GM03348 (cell line): ENCODE results near the gene STX8.
"Not testable (repeated sequence)": the region's sequence is repeated elsewhere in the genome, so short reads cannot be mapped to it uniquely, and the experiment has no call there.

Source experiments
- DNase-seq: peaks from one replicate; pipeline ENCODE4 v3.0.0; 2012; ENCODE audit warnings: low spot score

Gene STX8

GRCh38 chr17:9258115-9259015 lies 317.3 kb downstream of the STX8 start:
- DNase-seq: no peak

GRCh38 chr17:9257630-9257965 lies 318.0 kb downstream of the STX8 start:
- not testable (repeated sequence) for DNase-seq

DNA sequence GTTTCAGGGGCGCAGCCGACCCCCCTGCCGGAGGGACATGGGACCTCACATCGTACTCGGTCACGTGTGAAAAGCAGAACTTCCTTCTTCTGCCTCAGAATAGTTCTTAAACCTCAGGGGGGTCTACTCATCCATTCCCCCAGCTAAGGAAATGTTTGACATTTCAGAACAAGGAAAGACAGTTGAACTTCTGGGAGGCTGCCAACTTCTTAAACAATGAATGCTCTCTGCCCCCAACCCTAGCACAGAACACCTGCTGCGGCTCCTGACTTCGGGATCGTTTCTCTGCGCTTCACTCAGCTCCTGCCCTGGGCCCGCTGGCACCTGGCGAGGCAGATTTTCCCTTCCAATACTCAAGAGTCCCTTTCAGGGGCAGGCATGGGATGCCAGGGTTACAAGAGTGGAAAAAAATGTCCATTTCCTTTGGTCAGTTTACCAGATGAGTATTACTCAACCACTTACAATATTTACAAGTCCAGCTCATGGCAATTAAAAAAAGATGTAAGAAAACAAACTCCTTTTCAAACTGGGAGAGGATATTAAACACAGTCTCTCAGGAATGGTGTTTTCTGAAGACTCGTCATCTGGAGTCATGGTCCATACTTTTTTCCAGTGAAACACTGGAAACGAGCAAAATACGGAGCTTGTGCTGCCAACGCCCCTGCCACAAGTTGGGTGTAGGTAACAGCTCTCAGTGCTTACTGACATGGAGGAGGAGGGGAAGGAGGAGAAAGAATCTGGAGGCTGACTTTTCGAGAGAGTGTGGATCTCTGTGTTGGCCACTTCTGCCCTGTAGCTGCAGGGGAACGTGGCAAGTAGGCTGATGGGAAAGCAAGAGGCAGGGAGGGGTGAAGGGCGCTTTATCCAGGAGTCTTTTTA lies 318.6 kb downstream of the STX8 start:
- DNase-seq: no peak

GRCh38 chr17:9256361-9256750 lies 319.3 kb downstream of the STX8 start:
- no peak for DNase-seq

DNA sequence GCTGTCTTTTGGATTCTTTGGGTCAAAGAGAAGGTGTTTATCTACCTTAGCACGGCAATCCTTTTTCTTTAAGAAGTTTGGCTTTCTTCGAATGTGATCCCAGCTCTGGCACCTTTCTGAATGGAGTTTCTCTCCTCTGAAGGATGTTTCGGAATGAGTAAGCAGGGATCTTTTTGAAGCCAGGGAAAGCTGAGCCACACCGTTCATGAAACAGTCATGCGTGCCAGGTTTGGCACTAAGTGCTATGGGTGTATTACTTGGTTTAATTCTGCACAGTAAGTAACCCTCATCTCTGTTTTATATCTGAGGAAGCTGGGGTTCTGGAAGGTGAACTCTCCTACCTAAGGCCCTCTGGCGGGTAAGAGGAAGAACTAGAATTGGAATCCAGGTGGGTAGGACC lies 319.8 kb downstream of the STX8 start:
- no peak for DNase-seq

- no peak for DNase-seq
Observed at GRCh38 chr17:9254841-9255240, 320.8 kb downstream of the STX8 start.

DNA sequence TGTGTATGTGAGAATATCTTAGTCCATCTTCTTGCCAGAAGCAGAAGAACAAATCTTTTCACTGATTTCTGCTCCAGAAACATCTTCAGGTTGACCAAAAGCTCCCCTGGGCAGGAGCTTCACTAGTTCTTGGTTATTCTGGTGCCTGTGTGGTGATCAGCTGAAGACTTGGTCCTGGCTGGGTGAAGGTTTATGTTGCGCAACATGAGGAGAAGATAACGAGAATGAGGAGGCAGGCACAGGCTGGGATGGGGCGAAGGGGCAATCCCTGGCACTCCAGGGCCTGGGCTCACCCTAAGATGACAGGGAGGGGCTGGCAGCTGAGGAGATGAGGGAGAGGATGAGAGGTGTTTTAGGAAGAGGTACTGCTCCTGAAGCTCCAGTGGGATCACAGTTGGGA lies 322.3 kb downstream of the STX8 start:
- no peak for DNase-seq

DNA sequence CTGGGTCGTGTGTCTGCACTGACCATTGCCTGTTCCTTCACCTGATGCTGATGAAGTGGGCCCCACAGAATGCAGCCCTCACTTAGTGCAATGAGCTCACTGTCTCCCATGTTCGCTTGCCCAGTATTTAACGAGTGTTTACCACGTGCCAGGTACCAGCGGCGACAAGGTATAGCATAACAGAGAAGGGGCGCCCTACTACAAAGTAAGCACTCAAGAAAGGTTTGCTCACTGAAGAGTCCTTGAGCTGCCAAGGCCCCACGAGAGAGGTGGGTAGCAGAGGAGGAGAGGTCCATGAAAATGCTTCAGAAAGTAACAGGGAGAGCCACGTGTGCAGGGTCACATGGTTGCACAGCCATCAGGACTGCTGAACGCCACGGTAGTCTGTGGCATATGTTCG lies 324.3 kb downstream of the STX8 start:
- no peak for DNase-seq

GRCh38 chr17:9249245-9249953 lies 326.2 kb downstream of the STX8 start:
- no peak for DNase-seq

GRCh38 chr17:9247401-9247938 lies 328.1 kb downstream of the STX8 start:
- DNase-seq: no peak

- peak; percentile 75 for DNase-seq
Observed at GRCh38 chr17:9244066-9245052, 331.3 kb downstream of the STX8 start.

- DNase-seq: no peak
Observed at GRCh38 chr17:9242983-9243382, 332.6 kb downstream of the STX8 start.

DNA sequence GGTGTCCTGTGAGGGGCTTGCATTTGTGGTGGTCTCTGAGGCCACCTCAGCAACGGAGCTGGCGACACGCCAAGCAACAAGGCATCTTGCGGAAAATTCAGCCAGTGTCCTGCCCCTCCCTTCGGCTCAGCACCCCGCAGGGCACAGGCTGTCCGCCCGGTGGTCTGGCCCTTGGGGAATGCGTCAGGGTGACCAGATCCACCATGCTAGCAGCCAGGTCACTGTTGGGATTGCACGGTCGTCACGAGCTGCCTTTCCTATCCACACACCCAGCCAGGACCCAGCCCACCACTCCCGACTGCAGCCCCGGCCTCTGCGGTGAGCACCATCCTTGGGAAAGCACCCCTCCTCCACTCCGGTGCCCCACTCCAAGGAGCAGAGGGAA lies 333.1 kb downstream of the STX8 start:
- no peak for DNase-seq

DNA sequence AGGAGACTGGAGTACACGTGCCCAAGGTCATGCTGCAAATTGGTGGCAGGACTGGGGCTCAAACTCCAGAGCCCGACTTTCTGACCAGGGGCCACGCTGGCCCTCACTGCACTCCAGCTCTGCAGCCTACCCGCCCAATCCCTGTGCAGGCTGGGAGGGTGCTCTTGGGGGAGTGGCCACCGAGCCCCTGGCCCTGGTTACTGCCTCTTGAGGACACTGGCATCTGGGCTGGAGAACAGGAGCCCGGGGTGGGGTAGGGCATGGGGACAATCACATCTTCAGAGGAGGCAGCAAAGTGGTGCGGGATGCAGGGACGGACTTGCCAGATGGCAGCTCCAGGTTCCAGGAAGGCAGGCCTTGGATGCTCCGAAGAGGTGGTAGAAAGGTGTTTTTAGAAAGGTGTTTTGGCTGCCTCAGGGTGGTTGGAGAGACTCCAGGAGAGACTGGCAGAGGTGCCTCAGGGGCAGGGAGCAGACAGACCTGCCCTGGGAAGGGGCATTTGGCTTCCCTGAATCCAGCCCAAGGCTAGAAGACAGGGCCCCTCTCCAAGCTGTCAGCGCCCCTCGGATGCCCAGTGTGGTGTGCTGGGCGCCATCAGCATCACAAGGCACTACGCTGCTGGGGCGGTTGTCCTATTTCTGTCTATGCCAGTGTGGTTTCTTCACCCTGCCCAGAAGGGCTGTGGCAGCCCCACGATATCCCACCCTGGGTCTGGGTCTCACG lies 333.7 kb downstream of the STX8 start:
- DNase-seq: no peak

- DNase-seq: peak; percentile 51
Observed at GRCh38 chr17:9241371-9241712, 334.3 kb downstream of the STX8 start.

GRCh38 chr17:9240659-9241370 lies 334.8 kb downstream of the STX8 start:
- peak; percentile 44 for DNase-seq

DNA sequence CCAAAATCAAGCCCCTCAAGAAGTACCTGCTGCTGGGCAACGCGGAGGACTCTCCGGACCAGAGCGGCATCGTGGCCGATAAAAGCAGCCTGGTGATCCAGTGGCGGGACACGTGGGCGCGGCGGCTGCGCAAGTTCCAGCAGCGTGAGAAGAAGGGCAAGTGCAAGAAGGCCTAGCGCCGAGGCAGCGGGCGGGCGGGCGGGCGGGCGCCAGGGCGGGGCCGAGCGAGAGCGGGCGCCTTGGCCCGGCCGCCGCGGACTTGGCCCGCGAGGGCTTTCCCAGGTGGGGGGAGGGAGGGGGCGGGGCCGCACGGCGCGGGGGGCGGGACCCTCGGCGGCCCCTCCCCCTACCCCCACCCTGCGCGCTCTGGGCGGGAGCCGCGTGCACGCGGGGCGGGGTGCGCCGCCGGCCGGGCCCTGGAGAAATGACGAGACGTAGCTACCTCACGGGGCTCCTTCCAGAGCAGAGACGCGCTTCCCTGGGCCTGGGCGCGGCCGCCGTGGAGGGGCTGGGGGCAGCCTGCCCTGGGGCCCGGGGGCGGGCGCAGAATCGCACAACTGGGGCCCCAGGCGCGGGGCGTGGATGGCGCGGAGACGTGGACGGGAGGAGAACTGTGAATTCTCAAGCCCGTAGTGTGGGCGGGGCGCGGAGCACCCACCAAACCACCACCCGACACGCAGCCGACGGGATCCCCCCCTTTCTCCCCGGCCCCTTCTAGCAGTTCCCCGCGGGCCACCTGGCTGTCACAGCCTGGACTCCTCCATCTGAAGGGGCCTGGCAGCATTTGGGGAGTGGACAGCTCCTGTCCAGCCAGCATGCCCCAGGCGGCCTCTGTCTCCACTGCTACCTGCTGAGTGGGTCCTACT lies 335.6 kb downstream of the STX8 start:
- DNase-seq: peak; percentile 96

DNA sequence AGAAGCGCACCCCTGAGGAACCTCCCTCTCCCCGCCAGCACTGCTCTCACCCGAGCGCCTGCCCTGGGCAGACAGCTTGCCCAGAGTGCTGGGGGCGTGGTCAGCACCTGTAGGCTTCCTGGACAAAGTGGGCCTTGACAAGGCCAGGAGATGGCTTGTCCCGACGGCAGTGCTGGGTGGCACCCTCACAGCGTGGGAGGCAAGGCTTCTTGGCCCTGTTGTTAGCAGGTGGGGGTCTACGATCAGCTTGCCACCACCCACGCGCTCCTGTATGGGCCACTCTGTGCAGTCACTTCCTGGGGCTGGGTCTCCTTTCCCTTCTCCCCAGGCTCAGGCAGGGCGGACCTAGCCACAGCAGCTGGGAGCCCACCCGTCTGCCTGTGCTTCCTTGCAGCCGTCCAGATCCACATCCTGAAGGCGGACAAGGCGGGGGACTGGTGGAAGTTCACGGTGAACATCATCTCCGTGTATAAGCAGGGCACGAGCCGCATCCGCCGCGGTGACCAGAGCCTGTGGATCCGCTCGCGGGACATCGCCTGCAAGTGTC lies 336.3 kb downstream of the STX8 start:
- DNase-seq: no peak
